HepG2 (cell line): Measurements from ENCODE around the gene GTF2A1. TPM values are rescaled to one million over a fixed set of nuclear protein-coding genes. Genes with fewer than 3 reads are reported as not detected.

Experiments
- ATAC-seq: fragments of 200-7000 bp; cut with Tn5 transposase; 3 replicates; pipeline ENCODE4 v1.9.1; 2020; ENCODE audit warnings: mild to moderate bottlenecking, moderate library complexity
- BruUV-seq: library from RNA; stranded (reverse); fragments of 400-500 nt; replicated peaks from 2 replicates; lab custom pipeline; 2021; lab: Mats Ljungman, UMichigan
- CTCF ChIA-PET: fragments of 300-600 bp; formaldehyde crosslinking; extraction: SDS; loops from one replicate; lab custom pipeline; 2021; ENCODE audit warnings: low total read pairs, inconsistent platforms, low intra/inter-chr PET ratio; lab: Yijun Ruan, JAX
- POLR2A ChIA-PET: fragments of 350-600 bp; sonication (Branson Sonifier 250); formaldehyde crosslinking; loops from one replicate; lab custom pipeline; 2020; ENCODE audit warnings: antibody characterized with exemption, inconsistent platforms; lab: Yijun Ruan, JAX
- DNase-seq: peaks from one replicate; pipeline ENCODE4 v3.0.0-alpha.2; 2015; ENCODE audit warnings: low spot score
- FAIRE-seq: peaks from 3 replicates; lab custom pipeline; 2011; peaks lifted over from hg19 to GRCh38; lab: Jason Lieb, UNC
- H2AFZ ChIP-seq: one replicate; pipeline ENCODE4 v1.6.1; 2011; ENCODE audit warnings: low read length, inconsistent platforms
- H3K27ac ChIP-seq: fragments of 300-600 bp; 3 replicates; pipeline ENCODE4 v1.8.0; 2011; ENCODE audit warnings: mixed run types, mild to moderate bottlenecking, mixed read lengths, low read length, inconsistent platforms; ENCODE audit not compliant: insufficient read depth; ENCODE audit errors: extremely low read length
- H3K27me3 ChIP-seq, 2 experiments: fragments of 200-600 bp in 1 of 2; 2 replicates in 1 of 2; 3 replicates in 1 of 2; pipeline versions ENCODE4 v1.6.0 to v1.8.0; 2011; ENCODE audit warnings: low read length in 2 of 2, mild to moderate bottlenecking in 2 of 2, moderate library complexity in 2 of 2, inconsistent platforms in 1 of 2; ENCODE audit not compliant: insufficient read depth in 2 of 2, control insufficient read depth in 1 of 2
- H3K36me3 ChIP-seq, 2 experiments: fragments of 200-600 bp in 1 of 2; replicated peaks in 1 of 2; 2 replicates in 1 of 2; 3 replicates in 1 of 2; pipeline versions ENCODE4 v1.5.1 to v1.8.0; 2011; ENCODE audit warnings: low read length in 2 of 2, inconsistent platforms in 1 of 2; ENCODE audit not compliant: insufficient read depth in 2 of 2, control insufficient read depth in 1 of 2
- H3K4me1 ChIP-seq: 2 replicates; pipeline ENCODE4 v1.5.1; 2012; ENCODE audit warnings: low read length, inconsistent platforms; ENCODE audit not compliant: insufficient read depth
- H3K4me2 ChIP-seq: 2 replicates; pipeline ENCODE4 v1.6.0; 2011; ENCODE audit warnings: low read depth, low read length, inconsistent platforms
- H3K4me3 ChIP-seq, 3 experiments: fragments of 200-600 bp in 1 of 3; sonication (generic), shearing (Covaris generic) in 1 of 3; replicated peaks in 1 of 3; 2 replicates each; pipeline ENCODE4 v1.5.1; 2011 to 2016; ENCODE audit warnings: low read length in 3 of 3, inconsistent platforms in 2 of 3, low read depth in 2 of 3, mild to moderate bottlenecking in 2 of 3, control low read depth in 1 of 3, mixed read lengths in 1 of 3; ENCODE audit not compliant: insufficient read depth in 1 of 3
- H3K79me2 ChIP-seq: one replicate; pipeline ENCODE4 v1.6.1; 2011; ENCODE audit warnings: low read length, inconsistent platforms; ENCODE audit not compliant: insufficient read depth
- H3K9ac ChIP-seq: 2 replicates; pipeline ENCODE4 v1.6.0; 2011; ENCODE audit warnings: mild to moderate bottlenecking, low read depth, low read length, inconsistent platforms; ENCODE audit not compliant: insufficient read depth
- H3K9me3 ChIP-seq: 2 replicates; pipeline ENCODE4 v1.5.1; 2012; ENCODE audit warnings: mild to moderate bottlenecking, low read length
- H4K20me1 ChIP-seq: 2 replicates; pipeline ENCODE4 v1.6.0; 2011; ENCODE audit warnings: inconsistent platforms, mild to moderate bottlenecking, low read length, moderate library complexity; ENCODE audit not compliant: insufficient read depth
- FLYWCH1 ChIP-seq: sonication (generic); formaldehyde crosslinking; IDR thresholded peaks from 2 replicates; pipeline ENCODE4 v1.8.1; 2023; ENCODE audit warnings: mild to moderate bottlenecking, missing genetic modification reagents
- HOMEZ ChIP-seq: IDR thresholded peaks from 2 replicates; pipeline ENCODE4 v1.6.1; 2016; ENCODE audit warnings: low read depth
- MAF1 ChIP-seq: sonication (generic); formaldehyde crosslinking; IDR thresholded peaks from 2 replicates; pipeline ENCODE4 v1.5.0; 2020; ENCODE audit warnings: missing genetic modification reagents, borderline replicate concordance
- MTF2 ChIP-seq: sonication (generic); formaldehyde crosslinking; IDR thresholded peaks from 2 replicates; pipeline ENCODE4 v1.5.0; 2020; ENCODE audit warnings: missing genetic modification reagents, borderline replicate concordance
- NR3C1 ChIP-seq: sonication (generic); formaldehyde crosslinking; IDR thresholded peaks from 2 replicates; pipeline ENCODE4 v1.4.0; 2020; ENCODE audit warnings: missing genetic modification reagents
- PITX1 ChIP-seq: sonication (generic); formaldehyde crosslinking; IDR thresholded peaks from 2 replicates; pipeline ENCODE4 v1.5.1; 2020; ENCODE audit warnings: mild to moderate bottlenecking, missing genetic modification reagents
- TAF1 ChIP-seq: sonication (generic); formaldehyde crosslinking; IDR thresholded peaks from 2 replicates; pipeline ENCODE4 v1.4.0; 2020; ENCODE audit warnings: missing genetic modification reagents
- TRAFD1 ChIP-seq: sonication (generic); formaldehyde crosslinking; IDR thresholded peaks from 2 replicates; pipeline ENCODE4 v1.5.1; 2020; ENCODE audit warnings: missing genetic modification reagents, mild to moderate bottlenecking, borderline replicate concordance
- YEATS4 ChIP-seq: sonication (generic); formaldehyde crosslinking; IDR thresholded peaks from 2 replicates; pipeline ENCODE4 v1.4.0; 2020; ENCODE audit warnings: missing genetic modification reagents, borderline replicate concordance
- ZNF12 ChIP-seq: sonication (generic); formaldehyde crosslinking; IDR thresholded peaks from 2 replicates; pipeline ENCODE4 v1.5.0; 2020; ENCODE audit warnings: missing genetic modification reagents
- ZNF282 ChIP-seq: fragments of 450-650 bp; IDR thresholded peaks from 2 replicates; pipeline ENCODE4 v1.6.1; 2018; ENCODE audit not compliant: partially characterized antibody
- ZNF33A ChIP-seq: sonication (generic); formaldehyde crosslinking; IDR thresholded peaks from 2 replicates; pipeline ENCODE4 v1.5.1; 2020; ENCODE audit warnings: missing genetic modification reagents, mild to moderate bottlenecking, moderate library complexity, borderline replicate concordance
- ZNF597 ChIP-seq: sonication (generic); formaldehyde crosslinking; IDR thresholded peaks from 2 replicates; pipeline ENCODE4 v1.5.0; 2020; ENCODE audit warnings: missing genetic modification reagents
- ZNF646 ChIP-seq: sonication (generic); formaldehyde crosslinking; IDR thresholded peaks from 2 replicates; pipeline ENCODE4 v1.9.0; 2021; ENCODE audit warnings: mild to moderate bottlenecking, missing genetic modification reagents
- WGBS: methylation state at CpG from one replicate; pipeline ENCODE4 v1.1.6; 2017; ENCODE audit warnings: low lambda C conversion rate; 5-methylcytosine and 5-hydroxymethylcytosine counted together
- in situ Hi-C: cut with HindIII; loops from 2 replicates; pipeline ENCODE4 v1.10.0; 2017; ENCODE audit warnings: low pct_unique_long_range_greater_than_20kb; ENCODE audit not compliant: extremely low pct_ligation_motif_present
- intact Hi-C: fragments of 100-400 bp; cut with micrococcal nuclease; formaldehyde crosslinking; loops from one replicate; pipeline ENCODE4 v1.10.0; 2022; ENCODE audit not compliant: unreplicated experiment
- polyA plus RNA-seq, 8 experiments: library from polyadenylated mRNA; depleted of rRNA in 3 of 8; stranded (reverse) in 7 of 8; unstranded in 1 of 8; fragments of >200 nt; fragmentation: Illumina TruSeq in 4 of 8; extraction: Trizol in 4 of 8; gene quantifications; 2 replicates each; pipeline versions ENCODE4 v1.2.1 to v1.2.3, GENCODE V29; 2011 to 2016; ENCODE audit warnings: low read depth in 4 of 8, missing spikeins in 1 of 8, mixed read lengths in 1 of 8; ENCODE audit not compliant: insufficient read depth in 1 of 8
- total RNA-seq, 5 experiments: library from RNA; depleted of rRNA; stranded (reverse); fragments of >200 nt; fragmentation: Illumina TruSeq; extraction: Trizol; gene quantifications; 2 replicates each; pipeline ENCODE4 v1.2.3, GENCODE V29; 2016; ENCODE audit warnings: low read depth in 1 of 5

Gene GTF2A1
- total and polyA plus RNA-seq, 2 of the 13 experiments (the other 11 are each of a cell fraction or from before 2014, with no cell fraction given) = 14.9 to 17.5 TPM

- no peak overlapping the region for H3K27ac ChIP-seq
- peaks cover 6% of the 10 kb centered on the region for H3K9me3 ChIP-seq
- intact Hi-C loops (no loop called here), in situ Hi-C loops (no loop called here)
- ChIA-PET CTCF (no interaction called here), POLR2A (no interaction called here)
- H2AFZ ChIP-seq = no peak overlapping the region
- FAIRE-seq (no peak), DNase-seq (no peak), ATAC-seq (no peak)
- no peaks in the 10 kb centered on the region for H3K4me1 ChIP-seq
- H3K4me3 ChIP-seq = no peak overlapping the region
- H4K20me1 ChIP-seq = no peaks in the 10 kb centered on the region
- H3K4me2 ChIP-seq = no peak overlapping the region
- no peaks in the 10 kb centered on the region for H3K79me2 ChIP-seq
- H3K36me3 ChIP-seq = no peaks in the 10 kb centered on the region
- no TSS peak for BruUV-seq
- 0% methylated on average over 1 of the region's 1 CpG for WGBS
- TF ChIP-seq HOMEZ = no peak
- TF ChIP-seq ZNF282 = no peak
- no peak for TF ChIP-seq NR3C1
- no peak for TF ChIP-seq MTF2 (CRISPR knock-in tag)
- TF ChIP-seq ZNF646 (CRISPR knock-in tag) = no peak
- TF ChIP-seq PITX1 = no peak
- TF ChIP-seq YEATS4 (CRISPR knock-in tag) = no peak
- no peak for TF ChIP-seq FLYWCH1 (CRISPR knock-in tag)
- TF ChIP-seq TAF1 (CRISPR knock-in tag) = no peak
- no peak for TF ChIP-seq ZNF12 (CRISPR knock-in tag)
- no peak for TF ChIP-seq ZNF33A (CRISPR knock-in tag)
- TF ChIP-seq MAF1 = no peak
- no peak for TF ChIP-seq TRAFD1 (CRISPR knock-in tag)
- no peak for TF ChIP-seq ZNF597 (CRISPR knock-in tag)
- H3K27me3 ChIP-seq = no peaks in the 10 kb centered on the region
- no peak overlapping the region for H3K9ac ChIP-seq
Measured at GRCh38 chr14:81245771-81246170, 25.0 kb upstream of the GTF2A1 start.
